ENCODE results near the gene EFL1.

- no peak for TF ChIP-seq TAF1 (IDR thresholded peaks at IDR 0.05; ENCODE audit: low read depth)
- TF ChIP-seq MAX (IDR thresholded peaks at IDR 0.05), result no peak
- no peak for TF ChIP-seq TCF12 (IDR thresholded peaks at IDR 0.05; ENCODE audit: low read depth)
- no peak for TF ChIP-seq YY1 (IDR thresholded peaks at IDR 0.05; ENCODE audit: low read depth)
- TF ChIP-seq EP300 (IDR thresholded peaks at IDR 0.05; ENCODE audit: borderline replicate concordance), result no peak
- no peak for TF ChIP-seq REST (IDR thresholded peaks at IDR 0.05; ENCODE audit: low read depth)
- no peak for TF ChIP-seq NFIC (IDR thresholded peaks at IDR 0.05)
- TF ChIP-seq RAD21 (IDR thresholded peaks at IDR 0.05; ENCODE audit: low read depth), result peak; percentile 51
- TF ChIP-seq FOXM1 (IDR thresholded peaks at IDR 0.05; ENCODE audit: borderline replicate concordance, low read depth), result no peak
- TF ChIP-seq CEBPB (IDR thresholded peaks at IDR 0.05), result no peak
- peak; percentile 22; the same call in 1 of the 2 replicates for TF ChIP-seq USF1 (IDR thresholded peaks at IDR 0.05)
Measured at GRCh38 chr15:82105451-82106215, 156.9 kb downstream of the EFL1 start.

Data from Ishikawa (cell line).